NCI-H1417 (cell line): Measurements from ENCODE around the gene SCYL1.

Source experiments
- DNase-seq, 3 experiments: peaks; one replicate each; lab custom pipeline; 2025; lab: John Stamatoyannopoulos, UW

The SCYL1 gene

GRCh38 chr11:65524741-65525545, at the start of gene SCYL1:
SCYL1 (plus strand) TSS chr11:65525083; CDS start chr11:65525154, 71 bp downstream.
- peak; percentile 78 to 86 (median 84) for DNase-seq

DNA sequence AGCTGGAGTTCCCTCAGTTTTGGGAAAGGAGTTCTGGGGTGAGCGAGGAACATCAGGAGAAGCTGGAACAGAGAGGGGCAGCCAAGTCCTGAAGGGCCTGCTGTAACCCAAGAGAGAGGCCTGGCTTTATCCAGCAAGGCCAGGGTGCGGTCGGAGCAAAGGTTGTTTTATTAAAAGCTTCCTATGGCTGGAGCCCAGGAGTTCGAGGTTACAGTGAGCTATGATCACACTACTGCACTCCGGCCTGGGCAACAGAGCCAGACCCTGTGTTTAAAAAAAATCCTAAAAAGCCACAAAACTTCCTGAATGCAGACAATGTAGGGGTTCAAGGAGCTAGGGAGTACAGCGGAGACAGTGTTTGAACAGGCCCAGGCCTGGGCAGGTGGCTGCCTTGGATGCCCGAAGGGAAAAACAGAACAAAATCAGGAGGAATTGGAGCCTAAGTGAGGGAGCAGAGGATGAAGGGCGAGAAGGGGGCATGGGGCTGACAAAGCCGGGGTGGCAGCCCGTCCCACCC, 48.2 kb upstream of the SCYL1 start:
- peak in 1 of 3 experiments; percentile 26 for DNase-seq

- peak; percentile 94 to 98 (median 97) for DNase-seq
These were observed 47.5 kb upstream of the SCYL1 start for GRCh38 chr11:65477149-65477965.

- DNase-seq: peak in 2 of 3 experiments; percentile 77 to 79
These were observed 46.3 kb upstream of the SCYL1 start for GRCh38 chr11:65478388-65479183.

- peak in 2 of 3 experiments; percentile 74 to 84 for DNase-seq
These were observed 45.4 kb upstream of the SCYL1 start for GRCh38 chr11:65479184-65480145.

DNA sequence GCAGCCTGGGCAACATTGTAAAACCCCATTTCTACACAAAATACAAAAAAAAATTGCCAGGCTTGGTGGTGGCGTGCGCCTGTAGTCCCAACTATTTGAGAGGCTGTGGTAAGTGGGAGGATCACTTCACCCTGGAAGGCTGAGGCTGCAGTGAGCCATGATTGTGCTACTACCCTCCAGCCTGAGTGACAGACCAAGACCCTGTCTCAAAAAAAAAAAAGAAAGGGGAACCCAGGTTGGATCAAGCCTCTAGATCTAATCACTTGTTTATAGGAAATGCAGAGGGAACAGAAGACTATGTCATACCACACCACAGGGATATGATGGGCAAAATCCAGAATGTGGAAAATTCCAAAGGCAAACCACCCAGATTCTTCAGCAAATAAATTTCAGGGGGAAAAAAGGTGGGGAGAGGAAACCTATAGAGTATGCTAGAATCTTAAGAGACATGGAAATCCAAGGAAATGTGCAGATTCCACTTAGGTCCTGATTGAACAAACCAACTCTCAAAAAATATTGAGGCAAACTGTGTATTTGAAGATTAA, 42.5 kb upstream of the SCYL1 start:
- DNase-seq: no peak

- DNase-seq: no peak
These were observed 39.0 kb upstream of the SCYL1 start for GRCh38 chr11:65485920-65486219.

DNA sequence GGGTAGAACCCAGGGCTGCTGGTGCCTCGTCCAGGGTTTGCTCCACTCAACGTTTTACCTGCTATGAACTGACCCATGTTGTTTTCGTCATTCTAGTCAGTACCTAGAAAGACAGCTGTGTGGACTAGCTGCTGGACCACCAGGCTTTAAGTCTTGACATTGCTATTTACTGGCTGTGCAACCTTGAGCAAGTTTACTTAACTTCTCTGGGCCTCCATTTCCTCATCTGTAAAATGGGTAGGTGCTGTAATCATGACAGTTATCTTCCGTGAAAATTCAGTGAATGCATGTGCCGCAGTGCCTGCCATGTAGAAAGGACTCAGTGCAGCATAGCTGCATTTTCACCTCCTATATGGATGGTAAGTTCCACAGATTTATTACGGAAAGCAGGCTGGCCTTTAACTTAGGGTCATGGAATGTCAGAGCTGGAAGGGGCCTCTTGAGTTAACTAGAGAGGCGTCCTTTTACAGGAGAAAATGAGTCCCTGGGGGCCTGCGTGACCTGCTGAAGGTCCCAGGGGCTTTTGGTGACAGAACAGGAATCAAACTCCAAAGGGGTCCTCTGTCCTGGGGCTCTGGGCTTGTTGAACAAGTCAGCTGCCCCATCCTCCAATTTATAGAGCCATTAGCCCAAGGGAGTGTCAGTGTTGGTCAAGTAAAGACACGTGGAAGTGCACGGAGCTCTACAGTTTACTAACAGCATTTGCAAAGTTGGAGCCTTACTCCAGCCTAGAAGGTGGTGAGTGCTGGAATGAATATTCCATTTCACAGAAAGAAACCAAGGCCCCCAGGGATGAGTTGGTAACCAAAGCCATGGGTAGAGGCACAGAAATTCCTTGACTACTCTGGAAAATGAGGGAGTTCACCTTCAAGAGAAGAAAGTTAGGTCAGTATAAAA, 38.1 kb upstream of the SCYL1 start:
- no peak for DNase-seq

DNA sequence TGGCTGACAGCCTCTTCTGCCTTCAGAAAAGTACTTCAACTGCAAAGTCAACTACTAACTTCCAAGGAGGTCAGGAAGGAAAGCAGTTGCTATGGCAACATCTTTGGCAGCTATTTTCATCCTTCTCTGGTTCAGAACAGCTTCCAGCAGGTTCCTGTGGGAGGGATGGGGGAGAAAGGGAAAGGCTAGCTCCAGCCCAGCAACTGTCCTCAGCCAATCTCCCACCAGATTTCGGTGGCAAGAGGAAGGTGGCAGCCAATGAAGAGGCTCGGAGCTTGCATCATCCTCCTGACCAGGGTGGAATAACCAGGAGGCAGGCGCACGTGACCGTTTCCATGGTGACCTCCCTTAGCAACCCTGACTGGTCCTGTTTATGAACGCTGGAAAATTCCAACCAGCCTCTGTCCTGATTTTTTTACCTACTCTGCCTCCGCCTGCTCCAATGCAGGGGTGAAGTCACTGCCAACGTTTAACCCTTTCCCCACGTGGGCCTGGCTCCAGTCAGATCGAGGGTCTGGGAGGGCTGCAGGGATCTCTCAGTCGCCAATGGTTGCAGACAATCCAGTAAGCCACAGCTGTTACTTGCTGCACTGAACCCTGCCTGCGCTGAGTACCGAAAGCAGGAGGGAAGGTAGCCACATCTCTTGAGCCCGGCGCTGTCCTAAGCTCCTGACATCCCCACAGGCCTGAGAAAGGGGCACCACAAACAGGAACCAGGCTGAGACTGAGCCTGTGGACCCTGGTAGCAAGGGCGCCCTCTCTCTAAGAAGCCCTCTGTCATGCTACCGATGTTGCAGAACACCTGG, 37.2 kb upstream of the SCYL1 start:
- DNase-seq: peak; percentile 98 to 100 (median 99)

DNA sequence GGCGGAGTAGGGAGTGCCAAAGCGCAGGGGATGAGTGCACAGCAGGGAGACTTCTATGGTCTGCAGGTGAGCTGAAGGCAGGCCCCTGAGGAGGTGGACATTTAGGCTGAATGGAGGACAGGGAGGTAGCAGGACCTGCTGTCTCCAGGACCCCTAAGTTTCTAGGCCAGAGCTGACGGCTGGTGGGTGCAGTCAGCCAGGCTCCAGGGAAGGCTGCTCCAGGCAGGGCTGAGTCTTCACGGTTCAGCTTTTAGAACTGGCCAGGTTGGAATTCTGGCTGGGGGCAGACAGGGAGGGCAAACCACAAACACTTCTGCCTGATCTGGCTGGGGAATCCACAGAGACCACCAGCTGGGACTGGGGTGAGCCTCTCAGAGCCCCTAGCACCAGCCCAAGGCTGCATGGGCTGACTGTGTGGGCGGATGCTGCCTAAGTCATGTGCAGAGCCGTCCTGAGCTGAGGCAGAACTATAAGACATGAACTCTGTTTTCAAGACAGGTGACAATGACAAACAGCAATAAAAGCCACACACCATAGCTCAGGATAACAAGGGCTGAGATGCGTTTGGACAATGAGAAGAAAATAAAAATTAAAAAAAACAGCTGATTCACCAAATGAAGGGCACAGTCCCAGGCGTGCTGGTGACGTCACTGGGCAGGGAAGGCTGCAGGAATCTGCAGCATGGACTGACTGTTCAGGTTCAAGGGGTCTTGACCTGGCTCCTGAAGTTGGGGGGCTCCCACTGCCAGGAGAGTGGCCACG, 36.4 kb upstream of the SCYL1 start:
- DNase-seq: peak in 1 of 3 experiments; percentile 69

GRCh38 chr11:65489035-65489705, 35.7 kb upstream of the SCYL1 start:
- DNase-seq: no peak

DNA sequence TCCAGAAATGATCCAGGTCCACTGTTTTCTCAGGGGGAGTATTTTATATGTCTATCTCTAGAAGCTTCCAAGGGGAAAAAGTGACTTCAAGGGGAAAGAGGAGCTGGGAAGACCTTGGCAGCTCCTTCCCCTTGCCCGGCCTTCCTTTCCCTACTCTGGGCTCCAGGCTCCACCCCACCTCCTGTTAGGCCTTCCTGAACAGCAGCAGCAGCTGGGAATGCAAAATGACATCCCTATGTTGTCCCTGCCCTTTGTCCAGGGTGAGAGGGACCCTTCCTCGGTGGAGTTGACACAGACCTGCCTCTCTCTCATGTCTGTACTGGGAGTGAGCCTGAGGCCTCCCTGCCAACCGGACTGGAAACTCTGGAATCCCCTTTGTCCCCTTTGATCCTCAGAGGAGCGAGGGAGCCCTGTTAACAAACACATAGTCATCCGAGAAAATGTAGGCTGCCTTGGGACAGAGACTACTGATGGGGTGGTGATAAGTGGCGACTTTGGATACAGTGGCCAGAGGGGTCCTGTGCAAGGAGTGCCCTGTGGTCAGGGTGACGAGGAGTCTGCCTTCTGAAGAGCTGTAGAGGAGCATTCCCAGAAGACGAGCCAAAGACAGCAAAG, 35.1 kb upstream of the SCYL1 start:
- DNase-seq: no peak

GRCh38 chr11:65491163-65491465, 33.8 kb upstream of the SCYL1 start:
- DNase-seq: no peak

- DNase-seq: peak; percentile 93 to 99 (median 97)
These were observed 33.1 kb upstream of the SCYL1 start for GRCh38 chr11:65491614-65492386.

DNA sequence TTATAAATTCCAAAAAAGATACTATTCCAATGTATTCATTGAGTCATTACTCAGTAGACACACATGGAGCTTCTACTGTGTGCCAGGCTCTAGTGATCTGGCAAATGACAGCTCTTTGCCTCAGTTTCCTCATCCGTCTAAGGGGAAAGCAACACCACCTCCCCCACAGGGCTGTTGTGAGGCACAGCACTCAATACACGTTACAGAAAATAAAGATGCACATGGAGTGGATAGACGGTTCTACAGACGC, 32.6 kb upstream of the SCYL1 start:
- DNase-seq: no peak

DNA sequence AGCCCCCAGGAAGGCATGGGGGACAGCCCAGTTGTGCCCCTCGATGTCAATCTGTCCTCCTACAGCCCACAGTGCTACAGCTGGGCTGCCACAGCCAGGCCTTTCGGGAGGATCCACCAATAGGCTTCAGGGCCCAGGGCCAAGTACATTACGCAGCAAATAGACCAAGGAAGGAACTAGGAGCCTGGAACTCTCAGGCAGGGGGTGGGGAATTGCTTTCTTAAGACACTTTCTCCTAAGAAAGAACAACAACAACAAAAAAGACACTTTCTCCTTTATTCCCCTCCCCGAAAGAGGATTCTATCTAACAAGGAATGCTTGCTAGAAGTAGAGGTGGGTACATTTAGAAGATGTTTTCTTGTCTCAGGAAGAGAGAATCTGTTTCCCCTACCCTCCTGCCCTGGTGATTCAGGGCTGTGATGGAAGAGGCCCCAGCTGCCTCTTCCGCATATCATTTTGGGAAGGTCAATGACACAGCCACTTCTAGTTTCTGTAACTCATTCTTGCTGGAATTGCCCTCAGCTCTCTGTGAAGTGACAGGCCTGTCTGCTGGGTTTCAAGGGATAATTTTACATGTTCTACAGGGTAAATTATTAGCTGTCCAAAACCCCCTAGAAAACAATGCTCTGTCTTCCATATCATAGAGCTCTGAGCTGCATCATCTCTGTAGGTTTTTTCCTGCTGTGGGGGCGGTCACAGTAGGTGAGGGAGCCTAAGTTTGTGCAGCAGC, 32.1 kb upstream of the SCYL1 start:
- peak in 2 of 3 experiments; percentile 38 to 55 for DNase-seq
